Measurements from ENCODE around the gene LRRC8E.
A peak's percentile ranks its signal among the peaks of the same experiment; 100 is the strongest.
"Not testable (repeated sequence)": the region's sequence is repeated elsewhere in the genome, so short reads cannot be mapped to it uniquely, and the experiment has no call there.

LRRC8E gene

DNA sequence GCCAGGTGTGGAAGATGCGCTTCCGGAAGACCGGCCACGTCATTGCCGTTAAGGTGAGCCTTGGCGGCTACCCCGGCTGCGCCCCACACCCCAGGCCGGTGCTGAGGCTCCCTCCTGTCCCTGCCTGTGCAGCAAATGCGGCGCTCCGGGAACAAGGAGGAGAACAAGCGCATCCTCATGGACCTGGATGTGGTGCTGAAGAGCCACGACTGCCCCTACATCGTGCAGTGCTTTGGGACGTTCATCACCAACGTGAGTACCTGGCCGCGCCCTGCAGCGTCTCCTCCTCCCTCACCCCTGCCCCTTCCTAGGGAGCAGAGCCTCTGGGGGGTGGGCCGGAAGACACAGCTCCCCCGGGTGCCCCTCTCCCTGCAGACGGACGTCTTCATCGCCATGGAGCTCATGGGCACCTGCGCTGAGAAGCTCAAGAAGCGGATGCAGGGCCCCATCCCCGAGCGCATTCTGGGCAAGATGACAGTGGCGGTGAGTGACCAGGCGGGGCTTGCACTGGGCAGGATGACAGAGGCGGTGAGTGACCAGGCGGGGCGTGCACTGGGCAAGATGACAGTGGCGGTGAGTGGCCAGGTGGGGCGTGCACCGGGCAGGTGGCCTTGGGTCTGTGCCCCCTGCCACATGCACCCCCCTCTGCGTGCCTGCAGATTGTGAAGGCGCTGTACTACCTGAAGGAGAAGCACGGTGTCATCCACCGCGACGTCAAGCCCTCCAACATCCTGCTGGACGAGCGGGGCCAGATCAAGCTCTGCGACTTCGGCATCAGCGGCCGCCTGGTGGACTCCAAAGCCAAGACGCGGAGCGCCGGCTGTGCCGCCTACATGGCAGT, 22.2 kb downstream of the LRRC8E start:
- no peak for DNase-seq

DNA sequence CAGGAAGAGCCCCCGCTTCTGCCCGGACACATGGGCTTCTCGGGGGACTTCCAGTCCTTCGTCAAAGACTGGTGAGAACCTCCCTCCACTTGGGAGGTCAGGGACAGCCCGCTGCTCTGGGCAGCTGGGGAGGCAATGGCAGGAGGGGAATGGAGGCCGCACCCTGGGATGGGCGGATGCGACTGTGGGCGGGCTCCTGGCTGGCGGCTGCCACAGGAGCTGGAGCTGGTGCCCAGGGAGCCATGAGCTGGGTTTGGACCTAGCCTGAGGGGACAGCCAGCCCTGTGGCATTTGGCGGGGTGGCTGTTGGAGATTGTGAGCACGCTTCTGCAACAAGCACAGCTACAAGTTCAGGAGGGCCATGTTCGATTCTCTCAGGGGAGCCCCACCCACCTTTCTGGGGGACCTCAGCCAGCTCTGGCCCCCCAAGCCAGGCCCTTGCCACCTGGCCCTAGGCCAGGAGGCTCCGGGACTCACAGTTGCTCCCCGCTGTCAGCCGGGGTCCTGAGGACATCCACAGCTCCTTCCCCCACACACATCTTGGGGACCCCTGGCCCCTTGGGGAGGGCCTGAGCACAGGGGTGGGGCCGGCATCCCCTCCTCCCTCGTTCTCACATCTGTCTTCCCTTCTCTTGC, 23.3 kb downstream of the LRRC8E start:
- no peak for DNase-seq

DNA sequence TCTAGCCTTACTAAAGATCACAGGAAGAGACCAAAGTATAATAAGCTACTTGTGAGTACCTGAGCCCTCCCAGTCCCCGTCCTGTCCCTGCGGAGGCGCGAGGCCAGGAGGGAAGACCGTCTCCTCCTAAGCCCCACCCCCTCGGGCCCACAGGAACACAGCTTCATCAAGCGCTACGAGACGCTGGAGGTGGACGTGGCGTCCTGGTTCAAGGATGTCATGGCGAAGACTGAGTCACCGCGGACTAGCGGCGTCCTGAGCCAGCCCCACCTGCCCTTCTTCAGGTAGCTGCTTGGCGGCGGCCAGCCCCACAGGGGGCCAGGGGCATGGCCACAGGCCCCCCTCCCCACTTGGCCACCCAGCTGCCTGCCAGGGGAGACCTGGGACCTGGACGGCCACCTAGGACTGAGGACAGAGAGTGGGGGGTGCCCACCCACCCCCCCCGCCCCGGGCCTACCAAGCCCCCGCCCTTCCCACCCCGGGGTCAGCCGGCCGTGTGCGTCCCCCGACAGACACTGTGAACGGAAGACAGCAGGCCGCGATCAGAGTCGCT, 23.9 kb downstream of the LRRC8E start:
- no peak for DNase-seq

DNA sequence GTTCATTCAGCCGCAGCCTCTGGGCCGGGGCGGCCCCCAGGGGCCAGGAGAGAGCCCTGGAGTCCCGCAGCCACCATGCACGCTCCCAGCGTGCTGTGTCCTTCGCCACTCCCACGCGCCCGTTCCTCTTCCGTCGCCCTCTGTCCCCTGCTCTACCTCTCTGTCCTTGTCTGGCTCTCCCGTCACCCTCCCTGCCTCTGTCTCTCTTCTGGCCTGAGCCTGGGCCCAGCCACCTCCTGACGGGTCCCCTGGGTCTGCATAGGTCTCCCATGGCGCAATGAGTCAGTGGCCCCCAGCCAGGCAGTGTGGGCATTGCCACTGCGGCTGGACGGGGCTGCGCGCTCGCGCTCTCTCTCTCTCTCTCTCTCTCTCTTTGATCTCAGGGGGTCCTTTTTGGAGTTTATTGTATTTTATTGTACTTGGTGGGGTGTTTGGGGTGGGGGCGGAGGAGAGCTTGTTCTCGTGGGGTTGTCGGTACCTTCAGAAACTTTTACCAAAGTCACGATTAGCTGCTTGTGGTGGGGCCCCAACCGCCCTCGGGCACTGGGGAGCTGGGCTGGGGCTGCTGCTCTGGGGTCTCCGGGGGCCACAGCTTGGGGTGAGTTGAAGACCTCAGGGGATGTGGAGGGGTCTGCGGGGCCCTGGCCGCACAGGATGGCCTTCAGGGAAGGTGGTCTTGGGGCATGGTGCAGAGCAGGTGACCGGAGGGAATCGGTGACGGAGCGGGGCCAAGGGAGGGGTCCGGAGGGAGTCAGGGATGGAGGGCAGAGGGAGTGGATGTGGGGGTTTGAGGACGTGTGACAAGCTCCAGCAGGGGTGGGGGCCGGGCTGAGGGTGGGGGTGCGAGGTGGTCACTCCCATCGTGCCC, 24.6 kb downstream of the LRRC8E start:
- DNase-seq = no peak

DNA sequence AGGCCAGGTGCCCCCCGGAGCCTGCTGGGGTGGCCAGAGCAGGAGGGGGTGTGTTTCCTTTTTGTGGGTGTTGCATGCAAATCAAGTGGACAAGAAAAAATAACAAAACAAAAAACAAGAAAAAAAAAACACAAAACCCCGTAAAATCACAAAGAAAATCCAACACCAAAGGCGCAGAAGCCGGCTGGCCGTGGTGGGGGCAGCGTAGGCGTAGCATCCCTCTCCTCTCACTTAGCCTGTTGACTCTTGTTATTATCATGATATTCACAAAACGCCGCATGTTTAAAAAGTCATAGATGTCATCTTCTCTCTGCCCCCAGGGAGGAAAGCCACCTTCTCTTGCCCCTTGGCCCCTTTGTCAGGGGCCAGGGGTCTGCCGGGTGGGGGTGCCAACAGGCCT, 25.3 kb downstream of the LRRC8E start:
- DNase-seq = no peak

DNA sequence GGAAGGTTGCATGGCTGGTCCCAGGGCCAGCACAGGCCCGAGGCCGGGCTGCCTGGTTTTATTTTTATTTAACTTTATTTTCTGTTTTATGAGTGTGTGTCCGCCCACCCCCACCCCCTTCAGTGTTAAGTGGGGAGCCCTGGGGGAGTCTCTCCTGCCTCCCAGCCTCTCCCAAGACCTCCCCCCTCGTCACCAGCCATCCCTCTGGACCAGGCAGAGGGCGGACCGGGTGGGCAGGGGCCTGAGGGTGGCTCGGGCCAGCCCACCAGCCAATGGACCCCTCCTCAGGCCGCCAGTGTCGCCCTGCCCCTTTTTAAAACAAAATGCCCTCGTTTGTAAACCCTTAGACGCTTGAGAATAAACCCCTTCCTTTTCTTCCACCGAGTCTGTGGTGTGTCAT, 25.8 kb downstream of the LRRC8E start:
- DNase-seq = no peak

DNA sequence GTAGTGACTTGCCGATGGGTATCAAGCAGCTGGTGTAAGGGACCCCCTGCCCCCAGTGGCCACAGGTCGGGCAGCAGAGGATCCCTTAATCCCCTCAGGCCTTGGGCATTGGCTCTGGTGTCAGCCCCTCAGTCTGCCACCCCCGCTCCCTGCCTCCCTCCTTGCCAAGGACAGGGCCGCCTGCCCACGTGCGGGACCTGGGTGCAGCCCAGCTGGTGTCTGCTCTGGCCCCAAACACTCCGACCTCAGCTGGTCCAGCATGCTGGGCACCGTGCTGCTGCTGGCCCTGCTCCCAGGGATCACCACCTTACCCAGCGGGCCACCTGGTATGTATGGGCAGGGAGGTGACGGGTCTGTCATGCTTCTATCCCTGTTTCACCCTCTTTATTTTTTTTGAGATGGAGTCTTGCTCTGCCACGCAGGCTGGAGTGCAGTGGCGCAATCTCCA, 26.3 kb downstream of the LRRC8E start, which contains the start of gene TGFBR3L:
TGFBR3L (plus strand) TSS at position 233 of the 448 bp plus-strand sequence.
- DNase-seq = no peak

DNA sequence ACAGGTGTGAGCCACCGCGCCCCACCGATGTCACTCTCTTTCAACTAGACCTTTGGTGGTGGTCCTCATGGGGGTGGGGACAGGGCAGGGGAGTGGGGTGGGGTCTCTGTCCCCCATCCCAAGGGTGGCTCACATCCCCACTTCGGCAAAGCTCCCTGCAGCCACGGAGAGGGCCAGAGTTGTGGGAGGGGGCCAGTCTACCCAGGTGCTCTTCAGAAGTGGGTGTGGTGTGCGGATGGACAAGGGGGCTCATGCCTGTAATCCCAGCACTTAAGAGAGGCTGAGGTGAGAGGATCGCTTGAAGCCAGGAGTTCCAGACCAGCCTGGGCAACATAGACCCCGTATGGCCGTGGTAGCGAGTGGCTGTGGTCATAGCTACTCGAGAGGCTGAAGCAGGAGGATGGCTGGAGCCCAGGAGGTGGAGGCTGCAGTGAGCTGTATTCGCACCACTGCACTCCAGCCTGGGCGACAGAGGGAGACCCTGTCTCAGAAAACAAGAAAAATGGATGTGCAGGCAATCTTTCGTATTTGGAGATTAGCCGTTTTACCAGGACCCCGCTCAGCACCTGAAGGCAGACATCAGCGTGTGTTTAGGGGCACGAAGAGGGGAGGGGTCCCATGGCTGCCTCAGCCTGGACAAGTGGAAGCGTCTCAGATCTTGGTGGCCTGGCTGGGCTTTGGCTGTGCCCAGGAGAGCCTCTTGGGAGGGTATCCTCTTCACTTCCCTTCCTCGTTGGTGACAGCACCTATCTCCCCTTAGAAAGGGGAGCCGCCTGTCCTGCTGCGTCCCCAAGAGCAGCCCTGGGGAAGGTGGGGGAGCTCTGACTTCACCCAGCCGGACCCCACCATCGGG, 27.2 kb downstream of the LRRC8E start:
- peak; percentile 47 for DNase-seq

DNA sequence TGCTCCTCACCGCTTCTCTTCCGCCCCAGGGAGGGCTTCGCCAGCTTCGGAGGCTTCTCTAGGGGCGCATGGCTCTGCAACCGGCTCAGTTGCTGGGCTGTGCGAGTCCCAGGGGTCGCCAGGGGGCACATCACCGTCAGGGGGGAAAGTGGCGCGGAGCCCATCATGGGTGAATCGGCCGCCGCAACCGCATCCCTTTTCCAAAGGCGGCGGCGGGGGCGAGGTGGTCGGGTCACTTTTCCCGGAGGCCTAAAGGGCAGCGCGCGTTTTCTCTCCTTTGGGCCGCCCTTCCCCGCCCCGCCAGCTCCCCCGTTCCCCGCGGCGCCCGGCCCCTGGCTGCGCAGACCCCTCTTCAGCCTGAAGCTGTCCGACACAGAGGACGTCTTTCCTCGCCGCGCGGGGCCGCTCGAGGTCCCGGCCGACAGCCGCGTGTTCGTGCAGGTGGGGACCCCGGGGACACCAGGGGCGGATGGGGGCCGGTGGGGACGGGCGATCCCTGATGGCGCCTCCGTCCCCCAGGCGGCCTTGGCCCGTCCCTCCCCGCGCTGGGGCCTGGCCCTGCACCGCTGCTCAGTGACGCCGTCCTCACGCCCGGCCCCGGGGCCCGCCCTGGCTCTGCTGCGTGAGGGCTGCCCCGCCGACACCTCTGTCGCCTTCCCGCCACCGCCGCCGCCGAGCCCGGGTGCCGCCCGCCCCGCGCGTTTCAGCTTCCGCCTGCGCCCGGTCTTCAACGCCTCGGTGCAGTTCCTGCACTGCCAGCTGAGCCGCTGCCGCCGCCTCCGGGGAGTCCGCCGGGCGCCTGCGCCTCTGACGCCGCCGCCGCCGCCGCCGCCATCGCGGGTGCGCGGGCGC, 28.0 kb downstream of the LRRC8E start:
- DNase-seq = peak; percentile 56

DNA sequence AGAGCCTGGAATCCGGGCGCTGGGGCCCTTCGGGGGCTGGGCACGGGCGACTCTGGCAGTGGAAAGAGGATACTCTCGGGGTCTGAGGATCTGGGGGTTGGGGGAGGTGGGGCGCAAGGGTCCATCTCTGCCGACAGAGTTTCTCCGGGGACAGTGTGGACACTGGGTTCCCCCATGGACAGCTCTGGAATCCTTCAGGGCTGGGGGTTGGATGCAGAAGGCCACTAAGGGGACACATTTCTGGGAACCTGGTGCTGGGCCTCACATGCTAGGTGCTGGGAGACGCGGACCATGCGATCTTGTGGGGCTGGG, 28.6 kb downstream of the LRRC8E start:
- DNase-seq = peak; percentile 54

DNA sequence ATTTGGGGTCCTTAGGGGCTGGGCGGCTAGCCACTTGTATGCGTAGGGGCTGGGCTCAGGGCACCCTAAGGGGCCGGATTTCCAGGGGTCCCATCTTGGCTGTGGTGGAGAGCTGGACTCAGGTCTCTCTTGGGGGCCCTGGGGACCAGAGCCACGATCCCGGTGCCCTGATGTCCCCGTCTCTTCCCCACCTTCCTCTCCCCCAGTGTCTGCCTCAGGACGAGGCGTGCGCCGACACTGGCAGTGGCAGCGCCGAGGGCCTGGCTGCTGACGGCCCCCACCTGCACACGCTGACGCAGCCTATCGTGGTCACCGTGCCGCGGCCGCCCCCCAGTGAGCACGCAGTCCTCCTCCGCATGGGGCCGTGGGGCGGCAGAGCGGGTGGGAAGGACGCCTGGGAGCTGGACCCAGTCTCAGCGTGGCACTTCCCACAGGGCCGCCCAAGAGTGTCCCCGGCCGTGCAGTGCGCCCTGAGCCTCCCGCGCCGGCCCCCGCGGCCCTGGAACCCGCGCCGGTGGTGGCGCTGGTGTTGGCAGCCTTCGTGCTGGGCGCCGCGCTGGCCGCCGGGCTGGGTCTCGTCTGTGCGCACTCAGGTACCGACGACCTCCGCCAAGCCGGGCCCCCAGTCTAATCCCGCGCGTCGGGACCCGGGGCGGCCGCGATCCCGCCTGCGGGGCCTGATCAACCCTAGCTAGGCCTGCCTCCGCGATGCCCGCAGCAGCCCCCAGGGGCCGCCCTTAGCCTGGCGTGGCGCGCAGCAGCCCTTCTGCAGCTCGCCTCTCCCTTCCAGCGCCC, 29.2 kb downstream of the LRRC8E start:
- peak; percentile 81 for DNase-seq

DNA sequence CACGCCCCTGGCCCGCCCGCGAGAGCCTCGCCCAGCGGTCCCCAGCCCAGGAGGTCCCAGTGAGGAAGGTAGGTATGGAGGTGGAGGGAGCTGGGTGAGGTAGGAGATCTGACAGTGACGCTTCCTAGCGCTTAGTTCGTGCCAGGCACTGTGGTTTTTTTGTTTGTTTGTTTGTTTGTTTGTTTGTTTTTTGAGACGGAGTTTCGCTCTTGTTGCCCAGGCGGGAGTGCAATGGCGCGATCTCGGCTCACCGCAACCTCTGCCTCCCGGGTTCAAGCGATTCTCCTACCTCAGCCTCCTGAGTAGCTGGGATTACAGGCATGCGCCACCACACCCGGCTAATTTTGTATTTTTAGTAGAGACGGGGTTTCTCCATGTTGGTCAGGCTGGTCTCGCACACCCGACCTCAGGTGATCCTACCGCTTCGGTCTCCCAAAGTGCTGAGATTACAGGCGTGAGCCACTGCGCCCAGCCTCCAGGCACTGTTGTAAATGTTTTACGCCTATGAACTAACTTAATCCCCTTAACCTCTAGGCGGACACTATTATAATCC, 29.8 kb downstream of the LRRC8E start:
- not testable (repeated sequence) for DNase-seq

DNA sequence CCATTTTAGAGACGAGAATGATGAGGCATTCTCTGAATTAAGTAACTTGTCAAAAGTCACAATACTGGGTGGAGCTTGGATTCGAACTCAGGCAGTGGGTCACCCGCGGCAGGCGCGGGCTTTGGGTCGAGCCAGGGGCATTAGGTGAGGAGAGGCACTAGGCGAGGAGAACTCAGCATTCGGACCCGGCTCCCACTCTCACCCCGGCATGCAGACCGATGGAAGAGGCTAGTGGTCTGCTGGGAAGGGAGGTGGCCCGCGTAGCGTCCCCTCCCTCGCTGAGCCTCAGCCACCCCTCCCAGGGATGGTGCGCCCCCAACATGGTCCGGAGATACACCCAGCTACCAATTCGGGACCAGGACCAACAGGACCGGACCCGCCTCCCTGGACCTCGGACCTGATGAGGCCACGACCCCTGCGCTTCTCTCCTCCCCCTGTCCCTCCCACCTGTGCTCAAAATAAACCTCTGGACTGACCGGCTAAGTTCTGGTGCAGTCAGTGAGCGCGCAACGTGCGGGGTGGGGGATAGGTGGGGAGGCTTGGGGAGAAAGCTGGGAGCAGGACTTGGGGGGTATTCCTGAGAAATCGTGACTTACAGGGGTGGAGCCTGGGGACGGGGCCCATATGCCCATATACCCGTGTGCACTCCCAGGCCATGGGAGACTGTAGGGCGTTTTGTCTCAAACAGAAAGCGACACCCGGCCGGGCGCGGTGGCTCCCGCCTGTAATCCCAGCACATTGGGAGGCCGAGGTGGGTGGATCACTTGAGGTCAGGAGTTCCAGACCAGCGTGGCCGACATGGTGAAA, 30.5 kb downstream of the LRRC8E start:
- DNase-seq = peak; percentile 20

DNA sequence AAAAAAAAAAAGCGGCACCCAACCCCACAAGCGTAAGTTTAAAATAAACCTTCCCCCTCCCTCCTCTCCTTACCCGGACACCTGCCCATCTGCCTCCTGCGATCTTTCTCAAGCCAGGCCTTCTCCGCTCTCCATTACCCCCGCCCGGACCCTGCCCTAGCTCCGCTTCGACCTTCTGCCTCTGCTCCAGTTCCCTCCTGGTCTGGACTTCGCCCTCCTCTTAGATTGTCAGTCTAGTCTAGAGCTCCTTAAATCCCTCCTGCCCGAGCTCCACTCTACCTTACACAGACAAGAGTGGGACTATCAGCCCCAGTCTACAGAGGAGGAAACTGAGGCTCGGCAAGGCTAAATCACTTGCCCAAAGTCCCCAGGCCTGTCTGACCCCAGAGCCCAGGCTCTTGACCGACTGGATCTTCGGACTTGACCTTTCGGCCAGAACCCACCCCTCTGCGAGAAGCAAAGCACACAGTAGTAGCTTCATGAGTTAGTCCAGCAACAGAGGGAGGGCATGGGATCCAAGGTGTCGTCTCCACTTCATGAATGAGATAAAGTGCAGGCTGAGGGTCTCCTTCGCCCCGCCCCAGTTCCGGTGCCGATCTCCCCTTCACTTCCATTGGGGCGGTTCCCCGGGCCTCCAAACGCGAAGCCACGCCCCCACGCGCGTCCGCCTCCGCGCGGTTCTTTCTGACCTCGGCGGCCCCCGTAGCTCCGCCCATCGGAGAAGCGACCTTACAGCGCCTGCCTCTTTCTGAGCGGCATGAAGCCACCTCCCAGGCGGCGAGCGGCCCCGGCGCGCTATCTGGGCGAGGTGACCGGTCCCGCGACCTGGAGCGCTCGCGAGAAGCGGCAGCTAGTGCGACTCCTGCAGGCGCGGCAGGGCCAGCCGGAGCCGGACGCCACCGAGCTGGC, 31.6 kb downstream of the LRRC8E start, which contains the start of gene SNAPC2:
SNAPC2 (plus strand) TSS at position 729 of the 909 bp plus-strand sequence; CDS start at position 758, 29 bp downstream.
- DNase-seq = peak; percentile 96

DNA sequence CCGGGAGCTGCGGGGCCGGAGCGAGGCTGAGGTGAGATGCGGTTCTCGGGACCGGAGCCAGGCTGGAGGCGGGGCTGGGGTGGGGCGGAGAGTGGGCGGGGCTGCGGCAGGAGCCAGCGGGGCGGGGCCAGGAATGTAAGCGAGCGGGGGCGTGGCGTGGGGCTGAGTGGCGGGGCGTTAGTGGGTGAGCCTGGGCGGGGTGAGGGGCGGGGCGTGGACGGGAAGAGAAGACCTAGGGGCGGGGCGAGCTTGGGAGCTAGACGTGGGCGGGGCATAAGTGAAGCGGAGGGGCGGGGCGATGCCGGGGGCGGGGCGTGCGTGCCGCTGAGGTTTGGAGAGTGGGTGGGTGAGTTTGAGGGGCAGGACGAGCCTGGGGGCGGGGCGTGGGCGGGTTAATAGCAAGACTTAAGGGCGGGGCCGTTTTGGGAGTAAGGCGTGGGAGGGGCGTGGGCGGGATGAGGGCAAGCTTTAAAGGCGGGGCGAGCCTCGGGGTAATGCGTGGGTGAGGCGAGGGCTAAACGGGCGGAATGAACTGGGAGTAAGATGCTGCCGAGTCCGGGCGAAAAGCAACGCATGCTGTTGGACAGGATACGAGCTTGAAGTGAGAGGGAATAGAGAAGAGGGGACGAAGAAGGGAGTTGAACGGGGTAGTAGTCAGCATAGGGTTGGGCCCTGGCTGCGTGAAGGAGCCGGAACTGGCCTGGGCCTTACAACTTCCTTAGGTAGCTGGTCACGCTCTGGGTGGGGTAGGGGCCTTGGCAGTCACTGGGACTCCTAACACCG, 32.4 kb downstream of the LRRC8E start:
- peak; percentile 98 for DNase-seq

DNA sequence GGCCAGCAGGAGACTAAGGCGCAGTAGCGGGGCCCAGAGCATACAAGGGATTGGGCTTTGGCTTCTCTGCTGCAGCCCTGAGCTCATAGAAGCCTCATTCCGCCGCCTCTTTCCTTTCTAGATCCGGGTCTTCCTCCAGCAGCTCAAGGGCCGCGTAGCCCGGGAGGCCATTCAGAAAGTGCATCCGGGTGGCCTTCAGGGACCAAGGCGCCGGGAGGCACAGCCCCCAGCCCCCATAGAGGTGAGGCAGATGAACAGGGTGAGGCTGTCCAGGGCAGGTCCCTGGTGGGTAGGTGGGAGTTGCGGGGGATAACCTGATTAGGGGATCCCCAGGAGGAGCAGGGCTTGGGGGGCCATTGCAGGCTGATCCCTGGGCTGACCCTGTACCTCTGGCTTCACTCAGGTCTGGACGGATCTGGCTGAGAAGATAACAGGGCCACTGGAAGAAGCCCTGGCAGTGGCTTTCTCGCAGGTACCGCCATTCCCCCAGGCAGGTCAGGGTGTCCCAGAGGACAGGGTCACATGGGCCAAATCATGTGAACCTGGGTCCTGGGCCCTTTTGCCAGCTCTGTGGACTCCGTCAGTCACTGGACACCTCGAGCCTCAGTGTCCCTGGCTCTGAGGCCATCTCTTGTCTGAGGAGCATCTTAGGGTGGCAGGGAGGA, 33.1 kb downstream of the LRRC8E start:
- DNase-seq = no peak

All from eye (tissue), 1 donor.